ENCODE measurements around the gene RSPO1. TPM values are rescaled to one million over a fixed set of nuclear protein-coding genes. Genes with fewer than 3 reads are reported as not detected.

Gene RSPO1
- total and polyA plus RNA-seq, 5 donors: 0.15 to 0.50 (median 0.26) TPM; not detected in 2

DNA sequence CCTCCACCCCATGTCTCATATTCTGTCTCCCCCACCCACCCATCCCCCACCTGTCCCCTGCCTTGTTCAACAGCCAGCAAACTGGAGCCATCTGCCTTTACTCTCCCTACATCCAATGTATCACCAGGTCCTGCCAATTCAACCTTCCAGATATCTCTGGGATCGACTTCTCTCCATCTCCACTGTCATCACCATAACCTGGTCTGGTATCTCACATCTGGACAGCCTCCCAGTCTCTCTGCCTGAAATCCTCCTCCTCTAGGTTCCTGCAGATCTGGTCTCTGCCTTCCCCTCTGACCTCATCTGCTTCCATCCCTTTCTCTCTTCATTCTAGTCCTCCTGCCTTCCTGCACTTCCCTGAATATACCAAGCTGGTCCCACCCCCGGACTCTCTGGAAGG lies 35.4 kb upstream of the RSPO1 start:
- ATAC-seq (no peak), DNase-seq (no peak)
- Histone ChIP-seq H3K4me3 (ENCODE audit: low read length) (no peak overlapping the region), H3K27me3 (ENCODE audit: control insufficient read depth, insufficient read depth) (no peaks in the 10 kb centered on the region), H3K4me1 (ENCODE audit: control insufficient read depth, insufficient read depth, low read length) (no peaks in the 10 kb centered on the region), H3K9me3 (ENCODE audit: control insufficient read depth, low read length) (no peaks in the 10 kb centered on the region), H3K27ac (ENCODE audit: low read length) (no peak overlapping the region)
- WGBS: 47% methylated on average over 2 of the region's 2 CpGs
- intact Hi-C loops (cut with DNase I): loop anchor here in 1 of 4 donors (10.0 kb wide), 1 partner anchor 55 kb away; no protein-coding TSS in a partner anchor

DNA sequence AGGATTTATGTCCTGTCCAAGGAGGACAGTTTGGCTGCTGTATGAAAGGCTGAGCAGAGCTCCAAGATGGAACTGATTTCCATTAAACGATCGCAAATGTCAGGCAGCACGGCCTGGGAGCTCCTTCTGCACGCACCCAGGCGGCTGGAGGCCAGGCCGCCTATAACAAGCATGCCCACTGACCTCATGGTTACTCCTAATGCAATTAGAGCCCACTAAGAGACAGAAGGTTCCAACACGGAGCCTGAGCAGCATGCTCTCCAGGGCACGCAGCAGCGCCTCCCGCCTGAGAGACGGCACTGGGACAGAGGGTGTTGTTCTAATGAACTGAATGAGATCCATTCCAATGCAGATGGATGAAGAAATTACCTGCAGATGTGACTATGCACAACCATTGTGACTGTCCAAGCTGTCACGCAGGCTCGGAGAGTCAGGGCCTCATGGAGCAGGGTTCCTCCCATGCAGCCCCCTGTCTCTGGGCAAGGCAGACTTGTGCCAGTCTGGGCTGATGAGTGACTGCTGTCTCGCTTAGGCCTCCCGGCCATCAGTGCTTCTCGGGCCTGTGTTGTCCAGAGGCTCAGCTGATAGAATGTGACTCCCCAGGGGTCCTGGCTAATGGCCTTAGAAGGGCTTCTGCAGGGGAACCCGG lies 32.5 kb upstream of the RSPO1 start:
- no peak overlapping the region for H3K4me3 ChIP-seq (ENCODE audit: low read length)
- no peaks in the 10 kb centered on the region for H3K9me3 ChIP-seq (ENCODE audit: control insufficient read depth, low read length)
- 57% methylated on average over 17 of the region's 17 CpGs for WGBS
- ATAC-seq: no peak
- no peak overlapping the region for H3K27ac ChIP-seq (ENCODE audit: low read length)
- DNase-seq: no peak
- H3K27me3 ChIP-seq (ENCODE audit: control insufficient read depth, insufficient read depth): no peaks in the 10 kb centered on the region
- H3K4me1 ChIP-seq (ENCODE audit: control insufficient read depth, insufficient read depth, low read length): no peaks in the 10 kb centered on the region
- intact Hi-C loops (cut with DNase I): no loop called here

DNA sequence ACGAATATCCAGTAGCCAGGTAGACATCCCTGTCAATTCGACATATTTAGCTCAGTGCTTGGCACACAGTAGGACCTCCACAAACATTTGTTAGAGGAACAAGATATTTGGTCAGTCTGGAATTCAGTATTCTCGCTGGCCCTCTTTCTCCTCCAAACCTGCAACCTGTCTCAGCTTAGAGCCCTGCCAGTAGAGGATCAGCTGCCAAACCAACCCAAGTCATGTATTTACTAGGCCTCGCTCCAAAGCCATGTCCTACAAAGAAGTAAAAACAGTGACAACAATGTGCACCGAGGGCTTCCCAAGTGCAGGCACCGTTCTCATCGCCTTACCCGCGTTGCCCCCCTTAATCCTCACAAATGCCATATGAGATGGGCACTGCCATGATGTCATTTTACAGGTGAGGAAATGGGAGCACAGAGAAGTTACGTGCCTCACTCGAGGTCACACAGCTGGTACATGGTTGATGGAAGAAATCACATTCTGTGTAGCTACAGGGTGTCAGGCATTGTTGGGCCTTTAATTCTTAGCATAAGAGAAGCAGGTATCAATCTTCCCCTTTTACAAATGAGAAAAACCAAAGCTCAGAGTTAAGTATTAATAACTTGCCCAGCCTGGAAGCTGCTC lies 31.7 kb upstream of the RSPO1 start:
- ATAC-seq (no peak), DNase-seq (no peak)
- H3K4me3 ChIP-seq (ENCODE audit: low read length): no peak overlapping the region
- no peaks in the 10 kb centered on the region for H3K27me3 ChIP-seq (ENCODE audit: control insufficient read depth, insufficient read depth)
- H3K4me1 ChIP-seq (ENCODE audit: control insufficient read depth, insufficient read depth, low read length): no peaks in the 10 kb centered on the region
- no peak overlapping the region for H3K27ac ChIP-seq (ENCODE audit: low read length)
- no peaks in the 10 kb centered on the region for H3K9me3 ChIP-seq (ENCODE audit: control insufficient read depth, low read length)
- WGBS: 84% methylated on average over 11 of the region's 11 CpGs
- intact Hi-C loops (cut with DNase I): no loop called here

DNA sequence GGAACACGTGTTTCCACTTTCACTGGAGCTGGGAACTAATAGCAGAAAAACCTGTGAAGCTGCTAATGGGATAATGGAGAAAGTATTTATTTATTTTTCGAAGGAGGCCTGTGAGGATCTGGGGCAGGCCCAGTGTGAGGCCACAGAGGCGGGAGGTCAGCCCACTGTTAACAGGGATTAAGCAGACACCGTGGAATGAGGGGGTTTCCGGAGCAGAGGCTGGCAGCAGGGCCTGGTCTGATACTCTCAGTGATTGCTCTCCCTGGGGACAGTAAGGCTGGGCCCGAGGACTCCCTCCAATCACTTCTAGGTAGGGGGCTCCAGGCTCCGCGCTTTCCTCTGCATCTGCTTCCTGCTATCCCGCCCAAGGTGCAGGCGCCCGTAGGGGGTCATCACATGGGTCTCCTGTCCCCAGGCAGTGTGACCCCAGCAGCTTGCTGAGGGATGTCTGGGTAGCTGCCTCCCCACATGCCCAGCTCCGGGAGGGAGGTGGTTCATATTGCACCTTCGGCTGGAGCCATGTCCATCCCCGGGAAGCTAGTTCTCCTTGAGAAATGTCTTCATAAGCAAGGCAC lies 28.8 kb upstream of the RSPO1 start:
- intact Hi-C loops (cut with DNase I): no loop called here
- Histone ChIP-seq H3K9me3 (ENCODE audit: control insufficient read depth, low read length) (no peaks in the 10 kb centered on the region), H3K4me1 (ENCODE audit: control insufficient read depth, insufficient read depth, low read length) (no peaks in the 10 kb centered on the region), H3K4me3 (ENCODE audit: low read length) (no peak overlapping the region), H3K27ac (ENCODE audit: low read length) (no peak overlapping the region), H3K27me3 (ENCODE audit: control insufficient read depth, insufficient read depth) (no peaks in the 10 kb centered on the region)
- 32% methylated on average over 14 of the region's 14 CpGs for WGBS
- DNase-seq (no peak), ATAC-seq (no peak)

DNA sequence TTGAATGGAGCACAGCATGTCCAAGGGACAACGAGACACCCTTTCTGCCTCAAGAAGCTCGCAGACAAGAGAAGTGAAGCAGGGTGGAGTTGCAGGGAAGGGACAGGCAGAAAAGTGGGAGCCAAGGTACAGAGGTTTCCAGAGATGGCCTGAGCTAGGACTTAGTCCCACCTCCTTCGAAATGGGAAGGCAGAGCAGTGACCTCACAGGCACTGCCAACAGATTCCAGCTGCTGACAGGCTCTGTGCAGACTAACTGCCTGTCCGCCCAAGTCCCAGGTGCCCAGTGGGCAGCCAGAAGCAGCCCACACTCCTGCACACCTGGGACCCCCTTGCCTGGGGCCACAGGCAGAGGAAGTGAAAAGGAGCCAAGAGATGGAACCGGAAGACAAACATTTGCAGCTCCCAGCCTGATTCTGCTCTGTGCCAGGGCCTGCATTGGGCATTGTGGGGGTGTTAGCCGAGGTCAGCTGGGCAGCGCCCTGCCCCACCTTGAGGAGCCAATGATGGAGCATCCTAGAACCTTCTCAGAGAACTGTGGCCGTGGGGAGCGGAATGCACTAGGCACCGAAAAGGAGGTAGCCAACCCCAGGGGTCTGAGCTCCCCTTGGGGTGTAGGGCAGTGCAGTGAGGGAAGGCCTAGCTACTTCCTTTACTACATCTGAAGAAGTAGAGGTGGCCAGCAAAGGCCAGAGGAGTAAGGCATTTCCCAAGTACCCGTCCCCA lies 27.5 kb upstream of the RSPO1 start:
- intact Hi-C loops (cut with DNase I): no loop called here
- H3K9me3 ChIP-seq (ENCODE audit: control insufficient read depth, low read length): no peaks in the 10 kb centered on the region
- DNase-seq: no peak
- no peak for ATAC-seq
- no peaks in the 10 kb centered on the region for H3K4me1 ChIP-seq (ENCODE audit: control insufficient read depth, insufficient read depth, low read length)
- 74% methylated on average over 11 of the region's 11 CpGs for WGBS
- no peak overlapping the region for H3K4me3 ChIP-seq (ENCODE audit: low read length)
- H3K27me3 ChIP-seq (ENCODE audit: control insufficient read depth, insufficient read depth): no peaks in the 10 kb centered on the region
- no peak overlapping the region for H3K27ac ChIP-seq (ENCODE audit: low read length)

DNA sequence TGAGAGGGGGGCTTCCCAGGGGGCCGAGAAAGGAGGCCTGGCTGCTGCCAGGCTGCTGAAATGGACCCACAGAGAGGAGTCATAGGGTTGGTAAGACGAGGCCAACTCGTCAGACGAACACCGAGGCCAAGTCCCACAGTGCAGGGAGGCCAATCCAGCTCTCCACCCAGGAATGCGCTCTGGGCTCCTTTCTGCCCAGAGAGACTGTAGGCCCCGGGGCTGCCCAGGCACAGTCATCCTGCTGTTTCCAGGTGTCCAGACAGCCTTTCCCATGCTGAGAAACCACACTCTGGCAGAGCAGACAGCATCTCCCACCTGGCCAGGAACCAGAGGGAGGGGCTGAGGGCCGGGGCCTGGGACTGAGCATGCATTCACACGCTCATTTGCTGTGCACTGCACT lies 26.7 kb upstream of the RSPO1 start:
- WGBS: 55% methylated on average over 9 of the region's 9 CpGs
- Histone ChIP-seq H3K9me3 (ENCODE audit: control insufficient read depth, low read length) (no peaks in the 10 kb centered on the region), H3K4me1 (ENCODE audit: control insufficient read depth, insufficient read depth, low read length) (no peaks in the 10 kb centered on the region), H3K4me3 (ENCODE audit: low read length) (no peak overlapping the region), H3K27ac (ENCODE audit: low read length) (no peak overlapping the region), H3K27me3 (ENCODE audit: control insufficient read depth, insufficient read depth) (no peaks in the 10 kb centered on the region)
- DNase-seq: no peak
- intact Hi-C loops (cut with DNase I): no loop called here
- no peak for ATAC-seq

DNA sequence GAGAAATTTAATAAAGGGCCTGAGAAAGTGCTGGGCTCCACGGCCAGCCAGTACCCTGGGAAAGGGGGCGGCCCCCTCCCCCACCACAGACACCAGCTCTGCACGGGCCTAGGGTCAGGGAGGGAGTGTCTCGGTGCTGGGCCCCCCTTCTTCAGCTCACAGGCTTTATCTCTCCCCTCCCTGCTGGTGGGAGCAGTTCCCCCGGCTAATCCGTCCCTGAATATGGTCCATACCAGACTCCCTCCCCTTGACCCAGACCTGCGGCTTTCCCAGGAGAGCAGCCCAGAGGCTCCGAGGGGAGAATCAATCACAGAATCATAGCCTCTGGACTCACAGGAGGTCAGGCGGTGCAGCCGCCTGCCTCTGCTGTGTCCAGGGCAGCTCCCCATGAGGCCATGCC lies 26.0 kb upstream of the RSPO1 start:
- intact Hi-C loops (cut with DNase I): no loop called here

DNA sequence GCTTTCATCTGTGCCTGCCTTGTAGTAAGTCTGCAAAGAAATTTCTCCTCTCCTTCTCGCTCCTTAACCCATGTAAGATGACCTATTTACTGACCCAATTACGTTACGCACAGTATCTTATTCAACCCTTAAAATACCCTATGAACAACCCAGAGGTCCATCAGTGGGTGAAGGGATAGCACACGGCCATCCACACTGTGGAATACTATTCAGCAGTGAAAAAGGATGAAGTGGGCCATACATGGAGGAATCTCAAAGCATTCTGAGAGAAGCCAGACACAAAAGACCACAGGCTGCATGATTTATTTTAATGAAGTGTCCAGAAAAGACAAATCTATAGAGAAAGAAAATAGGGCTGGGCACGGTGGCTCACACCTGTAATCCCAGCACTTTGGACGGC lies 23.8 kb upstream of the RSPO1 start:
- no peak overlapping the region for H3K27ac ChIP-seq (ENCODE audit: low read length)
- no peaks in the 10 kb centered on the region for H3K4me1 ChIP-seq (ENCODE audit: control insufficient read depth, insufficient read depth, low read length)
- H3K4me3 ChIP-seq (ENCODE audit: low read length): no peak overlapping the region
- no peak for DNase-seq
- 87% methylated on average over 6 of the region's 6 CpGs for WGBS
- intact Hi-C loops (cut with DNase I): no loop called here
- H3K27me3 ChIP-seq (ENCODE audit: control insufficient read depth, insufficient read depth): no peaks in the 10 kb centered on the region
- H3K9me3 ChIP-seq (ENCODE audit: control insufficient read depth, low read length): no peaks in the 10 kb centered on the region
- ATAC-seq: no peak

More for the DNA sequence above, 26.0 kb upstream of the RSPO1 start:
- Histone ChIP-seq H3K27me3 (ENCODE audit: control insufficient read depth, insufficient read depth) (no peaks in the 10 kb centered on the region), H3K4me3 (ENCODE audit: low read length) (no peak overlapping the region), H3K4me1 (ENCODE audit: control insufficient read depth, insufficient read depth, low read length) (no peaks in the 10 kb centered on the region), H3K27ac (ENCODE audit: low read length) (no peak overlapping the region), H3K9me3 (ENCODE audit: control insufficient read depth, low read length) (no peaks in the 10 kb centered on the region)
- DNase-seq: no peak
- 24% methylated on average over 10 of the region's 10 CpGs for WGBS
- ATAC-seq: no peak

DNA sequence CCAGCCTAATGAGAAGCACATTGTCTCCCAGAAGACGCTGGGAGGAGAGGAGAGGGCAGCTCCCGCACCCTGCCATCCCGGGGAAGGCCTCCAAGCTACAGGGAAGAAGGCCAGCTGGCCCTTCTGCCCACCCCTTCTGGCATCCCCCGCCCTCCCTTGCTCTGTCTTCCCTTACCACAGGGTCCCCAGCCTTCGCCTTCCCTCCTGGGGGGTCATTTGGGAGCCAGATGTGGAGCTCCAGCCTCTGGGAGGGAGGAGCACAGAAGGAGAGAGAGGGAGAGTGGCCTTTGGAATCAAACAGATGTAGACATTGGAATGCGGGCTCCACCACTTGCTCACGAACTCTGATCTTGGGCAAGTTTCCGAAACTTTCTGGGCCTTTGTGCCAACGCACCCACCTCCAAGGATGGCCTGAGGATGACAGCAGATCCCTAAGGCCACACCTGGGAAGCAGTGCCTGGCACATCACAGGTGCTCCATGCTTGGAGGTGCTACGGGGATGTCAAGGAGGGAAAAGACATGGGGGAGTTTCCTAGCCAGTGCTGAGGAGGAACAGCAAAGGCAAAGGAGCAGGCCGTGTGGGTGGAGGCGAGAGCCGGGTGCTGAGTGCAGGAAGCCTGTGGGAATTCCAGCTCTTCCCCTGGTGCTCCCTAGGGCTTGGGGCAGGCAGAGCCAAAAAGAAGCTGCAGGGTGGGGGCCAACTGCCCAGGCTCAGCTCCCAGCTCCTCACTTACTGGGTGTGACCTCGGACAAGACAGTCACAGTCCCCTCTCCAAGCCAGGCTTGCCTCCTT lies 23.1 kb upstream of the RSPO1 start:
- DNase-seq: no peak

DNA sequence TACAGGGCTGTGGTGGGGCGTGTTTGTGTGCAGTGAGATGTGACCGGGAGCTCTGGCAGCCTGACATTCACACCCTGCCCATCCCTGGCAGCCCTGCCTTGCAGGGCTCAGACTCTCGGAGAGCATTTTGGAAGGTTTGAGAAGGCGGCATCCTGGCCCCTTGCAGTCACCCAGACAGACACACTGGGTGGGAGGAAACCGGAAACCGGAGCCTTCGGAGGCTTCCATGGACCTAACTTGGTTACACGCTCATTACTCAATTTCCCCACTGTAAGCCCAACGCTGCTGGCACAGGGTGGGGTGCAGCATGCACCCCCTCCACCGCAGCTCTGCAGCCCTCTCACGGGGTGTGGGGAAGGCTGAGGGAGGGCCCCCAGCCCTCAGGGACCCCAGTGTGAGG lies 22.2 kb upstream of the RSPO1 start:
- H3K27me3 ChIP-seq (ENCODE audit: control insufficient read depth, insufficient read depth): no peaks in the 10 kb centered on the region

More for the DNA sequence above, 23.1 kb upstream of the RSPO1 start:
- Histone ChIP-seq H3K27me3 (ENCODE audit: control insufficient read depth, insufficient read depth) (no peaks in the 10 kb centered on the region), H3K4me3 (ENCODE audit: low read length) (no peak overlapping the region), H3K27ac (ENCODE audit: low read length) (no peak overlapping the region), H3K4me1 (ENCODE audit: control insufficient read depth, insufficient read depth, low read length) (no peaks in the 10 kb centered on the region), H3K9me3 (ENCODE audit: control insufficient read depth, low read length) (no peaks in the 10 kb centered on the region)
- WGBS: 65% methylated on average over 14 of the region's 14 CpGs
- no peak for ATAC-seq
- intact Hi-C loops (cut with DNase I): no loop called here

More for the DNA sequence above, 22.2 kb upstream of the RSPO1 start:
- DNase-seq (no peak), ATAC-seq (no peak)
- intact Hi-C loops (cut with DNase I): no loop called here
- Histone ChIP-seq H3K27ac (ENCODE audit: low read length) (no peak overlapping the region), H3K4me1 (ENCODE audit: control insufficient read depth, insufficient read depth, low read length) (no peaks in the 10 kb centered on the region), H3K4me3 (ENCODE audit: low read length) (no peak overlapping the region), H3K9me3 (ENCODE audit: control insufficient read depth, low read length) (no peaks in the 10 kb centered on the region)
- WGBS: 75% methylated on average over 11 of the region's 11 CpGs

Measured in right cardiac atrium (tissue), 5 donors.